ENCODE data around the gene OR10Z1. TPM values are rescaled to one million over a fixed set of nuclear protein-coding genes. Genes with fewer than 3 reads are reported as not detected.

Gene OR10Z1
- total RNA-seq, 1 experiment from 2014 or later: not detected

Other genes with a start within 250 kb of the OR10Z1 start
- gene OR10T2, start 205.8 kb upstream of the OR10Z1 start, total RNA-seq (2014; rRNA removed; shearing (Covaris generic)): not detected in 2 replicates
- gene OR10K2, start 179.0 kb upstream of the OR10Z1 start, total RNA-seq (2014; rRNA removed; shearing (Covaris generic)): not detected in 2 replicates
- gene OR10K1, start 143.4 kb upstream of the OR10Z1 start, total RNA-seq (2014; rRNA removed; shearing (Covaris generic)): not detected in 2 replicates
- gene OR10R2, start 133.0 kb upstream of the OR10Z1 start, total RNA-seq (2014; rRNA removed; shearing (Covaris generic)): not detected in 2 replicates
- not detected in 2 replicates for gene OR6Y1, start 50.9 kb upstream of the OR10Z1 start, total RNA-seq (2014; rRNA removed; shearing (Covaris generic))
- not detected in 2 replicates for gene OR6P1, start 34.7 kb upstream of the OR10Z1 start, total RNA-seq (2014; rRNA removed; shearing (Covaris generic))
- gene OR10X1, start 25.4 kb upstream of the OR10Z1 start, total RNA-seq (2014; rRNA removed; shearing (Covaris generic)): not detected in 2 replicates
- gene SPTA1, start 81.4 kb downstream of the OR10Z1 start, total RNA-seq (2014; rRNA removed; shearing (Covaris generic)): 0.20 and 1.1 TPM in 2 replicates
- gene OR6K2, start 95.4 kb downstream of the OR10Z1 start, total RNA-seq (2014; rRNA removed; shearing (Covaris generic)): not detected in 2 replicates
- not detected in 2 replicates for gene OR6K3, start 115.5 kb downstream of the OR10Z1 start, total RNA-seq (2014; rRNA removed; shearing (Covaris generic))
- not detected in 2 replicates for gene OR6K6, start 149.5 kb downstream of the OR10Z1 start, total RNA-seq (2014; rRNA removed; shearing (Covaris generic))
- gene OR6N1, start 166.9 kb downstream of the OR10Z1 start, total RNA-seq (2014; rRNA removed; shearing (Covaris generic)): not detected in 2 replicates
- not detected in 2 replicates for gene OR6N2, start 175.9 kb downstream of the OR10Z1 start, total RNA-seq (2014; rRNA removed; shearing (Covaris generic))
- not detected in 2 replicates for gene MNDA, start 226.1 kb downstream of the OR10Z1 start, total RNA-seq (2014; rRNA removed; shearing (Covaris generic))

Measured in NCI-H460 (cell line).